GM23338 (cell line): ENCODE data around the gene RFX4. TPM values are rescaled to one million over a fixed set of nuclear protein-coding genes. Genes with fewer than 3 reads are reported as not detected.

ENCODE experiments used
- ATAC-seq: fragments of 200-7000 bp; cut with Tn5 transposase; 3 replicates; pipeline ENCODE4 v1.9.1; 2020
- DNase-seq: peaks from one replicate; pipeline ENCODE4 v3.0.0-alpha.2; 2015; ENCODE audit warnings: low spot score
- H2AFZ ChIP-seq: fragments of 200-600 bp; sonication (generic); 2 replicates; pipeline ENCODE4 v1.8.0; 2016; ENCODE audit warnings: antibody characterized with exemption, mild to moderate bottlenecking, moderate library complexity
- H3F3A ChIP-seq: fragments of 200-600 bp; sonication (generic); replicated peaks from 2 replicates; pipeline ENCODE4 v1.8.0; 2017; ENCODE audit warnings: antibody characterized with exemption, mixed run types, low read depth
- H3K27ac ChIP-seq: fragments of 200-600 bp; sonication (generic); 2 replicates; pipeline ENCODE4 v1.6.1; 2016; ENCODE audit warnings: low read depth
- H3K27me3 ChIP-seq: fragments of 200-600 bp; sonication (generic); 2 replicates; pipeline ENCODE4 v1.8.0; 2016; ENCODE audit warnings: mild to moderate bottlenecking, mixed run types, moderate library complexity; ENCODE audit not compliant: insufficient read depth
- H3K36me3 ChIP-seq: fragments of 200-600 bp; sonication (generic); 2 replicates; pipeline ENCODE4 v1.8.0; 2016; ENCODE audit warnings: mild to moderate bottlenecking; ENCODE audit not compliant: insufficient read depth
- H3K4me1 ChIP-seq: fragments of 200-600 bp; sonication (generic); 2 replicates; pipeline ENCODE4 v1.8.0; 2016; ENCODE audit warnings: mild to moderate bottlenecking, moderate library complexity; ENCODE audit not compliant: insufficient read depth
- H3K4me2 ChIP-seq: fragments of 200-600 bp; sonication (generic); 2 replicates; pipeline ENCODE4 v1.7.1; 2017; ENCODE audit warnings: mixed run types
- H3K4me3 ChIP-seq: fragments of 200-600 bp; sonication (generic); 2 replicates; pipeline ENCODE4 v1.6.1; 2016; ENCODE audit warnings: mixed run types
- H3K79me2 ChIP-seq: fragments of 200-600 bp; sonication (generic); replicated peaks from 2 replicates; pipeline ENCODE4 v1.8.0; 2017; ENCODE audit warnings: mild to moderate bottlenecking; ENCODE audit not compliant: insufficient read depth
- H3K9me2 ChIP-seq: fragments of 200-600 bp; sonication (generic); 2 replicates; pipeline ENCODE4 v1.8.0; 2017; ENCODE audit not compliant: insufficient read depth
- H4K20me1 ChIP-seq: fragments of 200-600 bp; sonication (generic); replicated peaks from 2 replicates; pipeline ENCODE4 v1.8.0; 2017; ENCODE audit warnings: mild to moderate bottlenecking; ENCODE audit not compliant: insufficient read depth
- H3K27ac Mint-ChIP-seq: 2 replicates; pipeline ENCODE4 v1.8.0; 2020; ENCODE audit warnings: inconsistent platforms, mild to moderate bottlenecking, moderate library complexity, mixed read lengths
- H3K27me3 Mint-ChIP-seq: 3 replicates; pipeline ENCODE4 v1.8.0; 2022; ENCODE audit warnings: low read depth, mild to moderate bottlenecking, moderate library complexity, mixed read lengths, inconsistent platforms; ENCODE audit not compliant: insufficient read depth, poor library complexity
- H3K36me3 Mint-ChIP-seq: 3 replicates; pipeline ENCODE4 v1.8.0; 2021; ENCODE audit warnings: low read depth, mild to moderate bottlenecking, inconsistent platforms, moderate library complexity, mixed read lengths
- H3K4me1 Mint-ChIP-seq: 3 replicates; pipeline ENCODE4 v1.8.0; 2020; ENCODE audit warnings: mild to moderate bottlenecking, inconsistent platforms, mixed read lengths
- H3K4me3 Mint-ChIP-seq: 3 replicates; pipeline ENCODE4 v1.8.0; 2021; ENCODE audit warnings: moderate library complexity, mild to moderate bottlenecking, inconsistent platforms, mixed read lengths
- H3K9me3 Mint-ChIP-seq: 3 replicates; pipeline ENCODE4 v1.8.0; 2020; ENCODE audit warnings: moderate library complexity, mild to moderate bottlenecking, inconsistent platforms, mixed read lengths
- EZH2 ChIP-seq: fragments of 200-600 bp; sonication (generic); IDR thresholded peaks from one replicate; pipeline ENCODE4 v1.8.0; 2017; ENCODE audit warnings: antibody characterized with exemption, mild to moderate bottlenecking, low read depth; ENCODE audit not compliant: unreplicated experiment
- EZH2phosphoT487 ChIP-seq: fragments of 200-600 bp; sonication (generic); IDR thresholded peaks from one replicate; pipeline ENCODE4 v1.8.1; 2018; ENCODE audit warnings: antibody characterized with exemption; ENCODE audit not compliant: unreplicated experiment
- JUNB ChIP-seq: IDR thresholded peaks from one replicate; pipeline ENCODE4 v1.6.1; 2016; ENCODE audit warnings: antibody characterized with exemption; ENCODE audit not compliant: unreplicated experiment
- NANOG ChIP-seq: IDR thresholded peaks from 2 replicates; pipeline ENCODE4 v1.6.1; 2016; ENCODE audit warnings: antibody characterized with exemption, borderline replicate concordance
- POLR2AphosphoS5 ChIP-seq: IDR thresholded peaks from 2 replicates; pipeline ENCODE4 v1.6.1; 2016; ENCODE audit warnings: antibody characterized with exemption, low read depth
- STAT1 ChIP-seq: IDR thresholded peaks from one replicate; pipeline ENCODE4 v1.6.1; 2016; ENCODE audit warnings: antibody characterized with exemption; ENCODE audit not compliant: unreplicated experiment
- ZNF331 ChIP-seq: fragments of 250-450 bp; sonication (Bioruptor Pico); IDR thresholded peaks from 2 replicates; pipeline ENCODE4 v1.5.0; 2020; ENCODE audit warnings: low read depth, mild to moderate bottlenecking, moderate library complexity
- polyA plus RNA-seq: library from polyadenylated mRNA; unstranded; fragments of >200 nt; fragmentation: Nextera tagmentation; extraction: Ambion mirVana; gene quantifications from 2 replicates; pipeline ENCODE4 v1.2.1, GENCODE V29; 2016
- total RNA-seq: library from RNA; depleted of rRNA; stranded (reverse); fragments of >200 nt; shearing (Covaris generic); gene quantifications from 2 replicates; pipeline ENCODE4 v1.2.3, GENCODE V29; 2014
- TF ChIP-seq, protein P1 (sequence below): fragments of 250-450 bp; sonication (Bioruptor Pico); IDR thresholded peaks from 2 replicates; pipeline ENCODE4 v1.5.0; 2020; ENCODE audit warnings: mild to moderate bottlenecking, moderate library complexity
- TF ChIP-seq, protein P2 (sequence below): IDR thresholded peaks from 2 replicates; pipeline ENCODE4 v1.6.1; 2016; ENCODE audit warnings: antibody characterized with exemption

RFX4 gene
- total and polyA plus RNA-seq, 2 experiments from 2014 or later: 0.23 TPM; not detected in 1

DNA sequence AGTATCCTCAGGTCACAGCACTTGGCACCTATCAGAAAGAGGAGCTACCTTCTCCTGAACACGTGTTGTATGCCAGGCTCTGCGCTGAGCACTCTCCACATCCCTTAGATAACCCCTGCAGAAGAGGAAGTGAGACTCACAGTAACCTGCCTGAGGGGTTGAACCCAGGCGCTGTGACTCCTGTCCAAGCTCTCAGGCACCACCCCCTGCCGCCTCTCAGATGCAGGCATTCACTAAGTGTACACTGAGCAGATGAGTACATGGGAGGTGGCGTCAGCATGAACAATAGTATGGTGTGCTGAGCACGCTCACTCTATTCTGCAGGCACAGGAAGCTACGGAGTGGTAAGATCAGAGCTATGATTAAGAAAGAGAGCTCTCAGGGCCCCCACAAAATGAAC is 170.7 kb downstream of the RFX4 start:
- no peaks in the 10 kb centered on the region for H3K79me2 ChIP-seq
- Mint-ChIP-seq H3K4me1 (peaks cover 2% of the 10 kb centered on the region; the same call in 1 of the 3 replicates), H3K4me3 (no peak overlapping the region), H3K9me3 (no peaks in the 10 kb centered on the region; the same call in 2 of the 3 replicates), H3K36me3 (no peaks in the 10 kb centered on the region), H3K27ac (no peak overlapping the region), H3K27me3 (peaks cover under 1% of the 10 kb centered on the region)
- no peaks in the 10 kb centered on the region for H4K20me1 ChIP-seq
- no peak for ATAC-seq
- no peak for DNase-seq
- no peak overlapping the region for H3K27ac ChIP-seq
- no peaks in the 10 kb centered on the region for H3K4me1 ChIP-seq
- no peaks in the 10 kb centered on the region for H3K36me3 ChIP-seq
- H3K4me3 ChIP-seq: no peak overlapping the region
- no peaks in the 10 kb centered on the region for H3K27me3 ChIP-seq
- no peak overlapping the region for H3K4me2 ChIP-seq
- TF ChIP-seq EZH2phosphoT487 (no peak), EZH2 (no peak), POLR2AphosphoS5 (no peak), STAT1 (no peak), JUNB (no peak), NANOG (no peak), ZNF331 (no peak)
- TF ChIP-seq, protein P1, sequence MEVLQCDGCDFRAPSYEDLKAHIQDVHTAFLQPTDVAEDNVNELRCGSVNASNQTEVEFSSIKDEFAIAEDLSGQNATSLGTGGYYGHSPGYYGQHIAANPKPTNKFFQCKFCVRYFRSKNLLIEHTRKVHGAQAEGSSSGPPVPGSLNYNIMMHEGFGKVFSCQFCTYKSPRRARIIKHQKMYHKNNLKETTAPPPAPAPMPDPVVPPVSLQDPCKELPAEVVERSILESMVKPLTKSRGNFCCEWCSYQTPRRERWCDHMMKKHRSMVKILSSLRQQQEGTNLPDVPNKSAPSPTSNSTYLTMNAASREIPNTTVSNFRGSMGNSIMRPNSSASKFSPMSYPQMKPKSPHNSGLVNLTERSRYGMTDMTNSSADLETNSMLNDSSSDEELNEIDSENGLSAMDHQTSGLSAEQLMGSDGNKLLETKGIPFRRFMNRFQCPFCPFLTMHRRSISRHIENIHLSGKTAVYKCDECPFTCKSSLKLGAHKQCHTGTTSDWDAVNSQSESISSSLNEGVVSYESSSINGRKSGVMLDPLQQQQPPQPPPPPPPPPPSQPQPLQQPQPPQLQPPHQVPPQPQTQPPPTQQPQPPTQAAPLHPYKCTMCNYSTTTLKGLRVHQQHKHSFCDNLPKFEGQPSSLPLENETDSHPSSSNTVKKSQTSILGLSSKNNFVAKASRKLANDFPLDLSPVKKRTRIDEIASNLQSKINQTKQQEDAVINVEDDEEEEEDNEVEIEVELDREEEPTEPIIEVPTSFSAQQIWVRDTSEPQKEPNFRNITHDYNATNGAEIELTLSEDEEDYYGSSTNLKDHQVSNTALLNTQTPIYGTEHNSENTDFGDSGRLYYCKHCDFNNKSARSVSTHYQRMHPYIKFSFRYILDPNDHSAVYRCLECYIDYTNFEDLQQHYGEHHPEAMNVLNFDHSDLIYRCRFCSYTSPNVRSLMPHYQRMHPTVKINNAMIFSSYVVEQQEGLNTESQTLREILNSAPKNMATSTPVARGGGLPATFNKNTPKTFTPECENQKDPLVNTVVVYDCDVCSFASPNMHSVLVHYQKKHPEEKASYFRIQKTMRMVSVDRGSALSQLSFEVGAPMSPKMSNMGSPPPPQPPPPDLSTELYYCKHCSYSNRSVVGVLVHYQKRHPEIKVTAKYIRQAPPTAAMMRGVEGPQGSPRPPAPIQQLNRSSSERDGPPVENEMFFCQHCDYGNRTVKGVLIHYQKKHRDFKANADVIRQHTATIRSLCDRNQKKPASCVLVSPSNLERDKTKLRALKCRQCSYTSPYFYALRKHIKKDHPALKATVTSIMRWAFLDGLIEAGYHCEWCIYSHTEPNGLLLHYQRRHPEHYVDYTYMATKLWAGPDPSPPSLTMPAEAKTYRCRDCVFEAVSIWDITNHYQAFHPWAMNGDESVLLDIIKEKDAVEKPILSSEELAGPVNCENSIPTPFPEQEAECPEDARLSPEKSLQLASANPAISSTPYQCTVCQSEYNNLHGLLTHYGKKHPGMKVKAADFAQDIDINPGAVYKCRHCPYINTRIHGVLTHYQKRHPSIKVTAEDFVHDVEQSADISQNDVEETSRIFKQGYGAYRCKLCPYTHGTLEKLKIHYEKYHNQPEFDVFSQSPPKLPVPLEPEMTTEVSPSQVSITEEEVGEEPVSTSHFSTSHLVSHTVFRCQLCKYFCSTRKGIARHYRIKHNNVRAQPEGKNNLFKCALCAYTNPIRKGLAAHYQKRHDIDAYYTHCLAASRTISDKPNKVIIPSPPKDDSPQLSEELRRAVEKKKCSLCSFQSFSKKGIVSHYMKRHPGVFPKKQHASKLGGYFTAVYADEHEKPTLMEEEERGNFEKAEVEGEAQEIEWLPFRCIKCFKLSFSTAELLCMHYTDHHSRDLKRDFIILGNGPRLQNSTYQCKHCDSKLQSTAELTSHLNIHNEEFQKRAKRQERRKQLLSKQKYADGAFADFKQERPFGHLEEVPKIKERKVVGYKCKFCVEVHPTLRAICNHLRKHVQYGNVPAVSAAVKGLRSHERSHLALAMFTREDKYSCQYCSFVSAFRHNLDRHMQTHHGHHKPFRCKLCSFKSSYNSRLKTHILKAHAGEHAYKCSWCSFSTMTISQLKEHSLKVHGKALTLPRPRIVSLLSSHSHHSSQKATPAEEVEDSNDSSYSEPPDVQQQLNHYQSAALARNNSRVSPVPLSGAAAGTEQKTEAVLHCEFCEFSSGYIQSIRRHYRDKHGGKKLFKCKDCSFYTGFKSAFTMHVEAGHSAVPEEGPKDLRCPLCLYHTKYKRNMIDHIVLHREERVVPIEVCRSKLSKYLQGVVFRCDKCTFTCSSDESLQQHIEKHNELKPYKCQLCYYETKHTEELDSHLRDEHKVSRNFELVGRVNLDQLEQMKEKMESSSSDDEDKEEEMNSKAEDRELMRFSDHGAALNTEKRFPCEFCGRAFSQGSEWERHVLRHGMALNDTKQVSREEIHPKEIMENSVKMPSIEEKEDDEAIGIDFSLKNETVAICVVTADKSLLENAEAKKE: no peak
- TF ChIP-seq, protein P2, sequence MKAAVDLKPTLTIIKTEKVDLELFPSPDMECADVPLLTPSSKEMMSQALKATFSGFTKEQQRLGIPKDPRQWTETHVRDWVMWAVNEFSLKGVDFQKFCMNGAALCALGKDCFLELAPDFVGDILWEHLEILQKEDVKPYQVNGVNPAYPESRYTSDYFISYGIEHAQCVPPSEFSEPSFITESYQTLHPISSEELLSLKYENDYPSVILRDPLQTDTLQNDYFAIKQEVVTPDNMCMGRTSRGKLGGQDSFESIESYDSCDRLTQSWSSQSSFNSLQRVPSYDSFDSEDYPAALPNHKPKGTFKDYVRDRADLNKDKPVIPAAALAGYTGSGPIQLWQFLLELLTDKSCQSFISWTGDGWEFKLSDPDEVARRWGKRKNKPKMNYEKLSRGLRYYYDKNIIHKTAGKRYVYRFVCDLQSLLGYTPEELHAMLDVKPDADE: no peak
- no peaks in the 10 kb centered on the region for H3K9me2 ChIP-seq
- H2AFZ ChIP-seq: no peak overlapping the region
- no peaks in the 10 kb centered on the region for H3F3A ChIP-seq
